Activated naive CD8-positive, alpha-beta T cell treated with anti-CD3 and anti-CD28 coated beads, Interleukin-2, amount 10 ng/mL, durations not matched to agents 7 days and 5 days (primary cell): ENCODE measurements around the gene ZYX. TPM values are rescaled to one million over a fixed set of nuclear protein-coding genes. Genes with fewer than 3 reads are reported as not detected.

Experiments
- ATAC-seq: fragments of 150-1000 bp; cut with Tn5 transposase; one replicate; pipeline ENCODE4 v1.10.0; 2021; ENCODE audit warnings: low read depth, moderate library complexity
- POLR2A ChIA-PET: fragments of 350-600 bp; sonication (Branson Sonifier 250); formaldehyde crosslinking; loops from one replicate; lab custom pipeline; 2021; ENCODE audit warnings: antibody characterized with exemption; lab: Charles Lee
- DNase-seq: peaks from one replicate; pipeline ENCODE4 v3.0.0; 2021
- H3K27ac Mint-ChIP-seq: one replicate; pipeline ENCODE4 v1.8.0; 2022; ENCODE audit warnings: mild to moderate bottlenecking, mixed read lengths
- H3K27me3 Mint-ChIP-seq: one replicate; pipeline ENCODE4 v1.8.0; 2022; ENCODE audit warnings: mild to moderate bottlenecking, moderate library complexity, mixed read lengths
- H3K36me3 Mint-ChIP-seq: one replicate; pipeline ENCODE4 v1.8.0; 2021; ENCODE audit warnings: mild to moderate bottlenecking, mixed read lengths
- H3K4me1 Mint-ChIP-seq: one replicate; pipeline ENCODE4 v1.8.0; 2021; ENCODE audit warnings: mixed read lengths
- H3K4me3 Mint-ChIP-seq: one replicate; pipeline ENCODE4 v1.8.0; 2022; ENCODE audit warnings: mild to moderate bottlenecking, moderate library complexity, mixed read lengths
- H3K9me3 Mint-ChIP-seq: one replicate; pipeline ENCODE4 v1.8.0; 2021; ENCODE audit warnings: mixed read lengths
- total RNA-seq, 2 experiments: library from RNA; stranded (reverse); gene quantifications; one replicate each; pipeline ENCODE4 v1.2.3, GENCODE V29; 2021

Gene ZYX
- total RNA-seq, 2 experiments from 2014 or later = 199 to 200 TPM

GRCh38 chr7:143369678-143370651, 11.2 kb upstream of the ZYX start:
- Mint-ChIP-seq H3K4me3 (no peak overlapping the region), H3K27me3 (peaks cover 17% of the 10 kb centered on the region), H3K36me3 (no peaks in the 10 kb centered on the region), H3K4me1 (peaks cover 25% of the 10 kb centered on the region), H3K9me3 (no peaks in the 10 kb centered on the region), H3K27ac (peak overlapping the region; percentile 9)
- no peak for DNase-seq
- POLR2A ChIA-PET = interaction anchor here (2.0 kb wide), 1 partner anchor 10 kb away, joined by 7 read pairs; no protein-coding TSS in a partner anchor
- ATAC-seq = no peak

GRCh38 chr7:143372070-143372469, 9.1 kb upstream of the ZYX start:
- Mint-ChIP-seq H3K27me3 (peaks cover 5% of the 10 kb centered on the region), H3K27ac (peak overlapping the region; percentile 65), H3K36me3 (no peaks in the 10 kb centered on the region), H3K4me1 (peaks cover 44% of the 10 kb centered on the region), H3K9me3 (no peaks in the 10 kb centered on the region), H3K4me3 (peak overlapping the region; percentile 37)
- DNase-seq = no peak
- ATAC-seq = peak; percentile 58
- POLR2A ChIA-PET = interaction anchor here (0.8 to 2.3 kb wide), 4 partner anchors 10 to 19 kb away, joined by 3 to 5 read pairs (median 4); no protein-coding TSS in a partner anchor

GRCh38 chr7:143373255-143373794, 7.8 kb upstream of the ZYX start:
- Mint-ChIP-seq H3K4me1 (peaks cover 52% of the 10 kb centered on the region), H3K9me3 (no peaks in the 10 kb centered on the region), H3K36me3 (no peaks in the 10 kb centered on the region), H3K4me3 (no peak overlapping the region), H3K27ac (peak overlapping the region; percentile 23), H3K27me3 (no peaks in the 10 kb centered on the region)
- ATAC-seq (no peak), DNase-seq (no peak)
- POLR2A ChIA-PET = interaction anchor here (1.0 to 2.3 kb wide), 3 partner anchors 8 to 18 kb away, joined by 4 to 5 read pairs (median 4); no protein-coding TSS in a partner anchor

GRCh38 chr7:143374561-143374960, 6.6 kb upstream of the ZYX start:
- ATAC-seq (no peak), DNase-seq (no peak)
- H3K4me1 Mint-ChIP-seq = peaks cover 63% of the 10 kb centered on the region
- H3K9me3 Mint-ChIP-seq = no peaks in the 10 kb centered on the region
- H3K27me3 Mint-ChIP-seq = no peaks in the 10 kb centered on the region
- POLR2A ChIA-PET = interaction anchor here (0.7 to 1.9 kb wide), 6 partner anchors 9 to 111 kb away, joined by 3 to 11 read pairs (median 8); partner anchors contain the start of genes CASP2 and GSTK1
- no peaks in the 10 kb centered on the region for H3K36me3 Mint-ChIP-seq
- no peak overlapping the region for H3K4me3 Mint-ChIP-seq
- H3K27ac Mint-ChIP-seq = peak overlapping the region; percentile 90

- peak; percentile 59 for ATAC-seq
- H3K27ac Mint-ChIP-seq = peak overlapping the region; percentile 90
Measured at GRCh38 chr7:143375298-143376034, 5.7 kb upstream of the ZYX start.

GRCh38 chr7:143376396-143376795, 4.7 kb upstream of the ZYX start:
- H3K4me1 Mint-ChIP-seq = peaks cover 64% of the 10 kb centered on the region
- DNase-seq (no peak), ATAC-seq (no peak)
- POLR2A ChIA-PET = interaction anchor here (0.5 to 1.7 kb wide), 6 partner anchors 14 to 136 kb away, joined by 3 to 9 read pairs (median 3); partner anchors contain the start of genes CASP2 and GSTK1
- H3K9me3 Mint-ChIP-seq = no peaks in the 10 kb centered on the region
- peak overlapping the region; percentile 90 for H3K27ac Mint-ChIP-seq
- no peaks in the 10 kb centered on the region for H3K27me3 Mint-ChIP-seq
- H3K4me3 Mint-ChIP-seq = peak overlapping the region; percentile 7
- no peaks in the 10 kb centered on the region for H3K36me3 Mint-ChIP-seq

More at GRCh38 chr7:143375298-143376034, 5.7 kb upstream of the ZYX start:
- DNase-seq = peak; percentile 55
- Mint-ChIP-seq H3K4me1 (peaks cover 66% of the 10 kb centered on the region), H3K27me3 (no peaks in the 10 kb centered on the region), H3K36me3 (no peaks in the 10 kb centered on the region), H3K4me3 (peak overlapping the region; percentile 48), H3K9me3 (no peaks in the 10 kb centered on the region)
- POLR2A ChIA-PET = interaction anchor here (0.5 to 1.9 kb wide), 16 partner anchors 9 to 135 kb away, joined by 3 to 11 read pairs (median 4); partner anchors contain the start of genes CASP2, FAM131B and GSTK1

GRCh38 chr7:143379611-143380259, 1.4 kb upstream of the ZYX start:
- DNase-seq (no peak), ATAC-seq (peak; percentile 6)
- Mint-ChIP-seq H3K4me1 (peaks cover 51% of the 10 kb centered on the region), H3K27ac (peak overlapping the region; percentile 92), H3K36me3 (peaks cover 6% of the 10 kb centered on the region), H3K9me3 (no peaks in the 10 kb centered on the region), H3K27me3 (no peaks in the 10 kb centered on the region), H3K4me3 (peak overlapping the region; percentile 86)
- POLR2A ChIA-PET = interaction anchor here (0.6 to 3.1 kb wide), 28 partner anchors 10 to 753 kb away, joined by 3 to 44 read pairs (median 4); partner anchors contain the start of genes CASP2, EPHA1, FAM131B and GSTK1

GRCh38 chr7:143380260-143380645, 892 bp upstream of the ZYX start:
- Mint-ChIP-seq H3K27ac (peak overlapping the region; percentile 92), H3K36me3 (peaks cover 6% of the 10 kb centered on the region), H3K9me3 (no peaks in the 10 kb centered on the region), H3K4me1 (peaks cover 46% of the 10 kb centered on the region), H3K4me3 (peak overlapping the region; percentile 86), H3K27me3 (no peaks in the 10 kb centered on the region)
- POLR2A ChIA-PET = interaction anchor here (0.6 to 3.1 kb wide), 26 partner anchors 10 to 754 kb away, joined by 3 to 44 read pairs (median 5); partner anchors contain the start of genes CASP2, EPHA1, FAM131B and GSTK1
- ATAC-seq = peak; percentile 49
- DNase-seq = peak; percentile 90

- ATAC-seq (no peak), DNase-seq (no peak)
- H3K27me3 Mint-ChIP-seq = no peaks in the 10 kb centered on the region
- H3K27ac Mint-ChIP-seq = peak overlapping the region; percentile 32
- peaks cover 33% of the 10 kb centered on the region for H3K4me1 Mint-ChIP-seq
- no peak overlapping the region for H3K4me3 Mint-ChIP-seq
- no peaks in the 10 kb centered on the region for H3K9me3 Mint-ChIP-seq
- POLR2A ChIA-PET = interaction anchor here (1.1 to 3.1 kb wide), 4 partner anchors 9 to 94 kb away, joined by 4 to 44 read pairs (median 10); partner anchors contain the start of genes CASP2 and EPHA1
- peaks cover 6% of the 10 kb centered on the region for H3K36me3 Mint-ChIP-seq
Measured at GRCh38 chr7:143381427-143382125, 431 bp downstream of the ZYX start.

- no peaks in the 10 kb centered on the region for H3K9me3 Mint-ChIP-seq
- H3K4me3 Mint-ChIP-seq = no peak overlapping the region
- no peaks in the 10 kb centered on the region for H3K27me3 Mint-ChIP-seq
- H3K36me3 Mint-ChIP-seq = peaks cover 6% of the 10 kb centered on the region
- POLR2A ChIA-PET = interaction anchor here (0.7 to 3.1 kb wide), 5 partner anchors 10 to 94 kb away, joined by 3 to 44 read pairs (median 5); partner anchors contain the start of genes CASP2 and EPHA1
- DNase-seq (no peak), ATAC-seq (no peak)
- H3K4me1 Mint-ChIP-seq = peaks cover 27% of the 10 kb centered on the region
- H3K27ac Mint-ChIP-seq = peak overlapping the region; percentile 66
Measured at GRCh38 chr7:143382126-143382790, 1.1 kb downstream of the ZYX start.
